MCF 10A (cell line): Measurements from ENCODE around the gene EPHB1. TPM values are rescaled to one million over a fixed set of nuclear protein-coding genes. Genes with fewer than 3 reads are reported as not detected.

Experiments
- BruUV-seq: library from RNA; stranded (reverse); fragments of 400-500 nt; replicated peaks from 2 replicates; lab custom pipeline; 2021; lab: Mats Ljungman, UMichigan
- CTCF ChIA-PET: fragments of 300-600 bp; sonication (Branson Sonifier 250); formaldehyde crosslinking; extraction: SDS; loops from one replicate; lab custom pipeline; 2021; ENCODE audit warnings: antibody characterized with exemption, inconsistent platforms; lab: Yijun Ruan, JAX
- POLR2A ChIA-PET: fragments of 300-600, 350-650 bp; sonication (Branson Sonifier 250); formaldehyde crosslinking; extraction: SDS; loops from one replicate; lab custom pipeline; 2020; ENCODE audit warnings: antibody characterized with exemption, inconsistent platforms; lab: Yijun Ruan, JAX
- DNase-seq: peaks from one replicate; pipeline ENCODE4 v3.0.0-alpha.2; 2018; ENCODE audit not compliant: unreplicated experiment
- H3K27ac Mint-ChIP-seq: one replicate; pipeline ENCODE4 v1.8.0; 2022; ENCODE audit warnings: mild to moderate bottlenecking, low read depth, mixed read lengths; ENCODE audit not compliant: unreplicated experiment
- H3K27me3 Mint-ChIP-seq: one replicate; pipeline ENCODE4 v1.8.0; 2022; ENCODE audit warnings: mixed read lengths; ENCODE audit not compliant: insufficient read depth, unreplicated experiment
- H3K36me3 Mint-ChIP-seq: one replicate; pipeline ENCODE4 v1.8.0; 2022; ENCODE audit warnings: mild to moderate bottlenecking, moderate library complexity, mixed read lengths; ENCODE audit not compliant: insufficient read depth, unreplicated experiment
- H3K4me1 Mint-ChIP-seq: one replicate; pipeline ENCODE4 v1.8.0; 2022; ENCODE audit warnings: mixed read lengths; ENCODE audit not compliant: insufficient read depth, unreplicated experiment
- H3K4me3 Mint-ChIP-seq: one replicate; pipeline ENCODE4 v1.8.0; 2022; ENCODE audit warnings: mild to moderate bottlenecking, moderate library complexity, mixed read lengths; ENCODE audit not compliant: unreplicated experiment
- H3K9me3 Mint-ChIP-seq: one replicate; pipeline ENCODE4 v1.8.0; 2022; ENCODE audit warnings: mixed read lengths; ENCODE audit not compliant: unreplicated experiment
- intact Hi-C: fragments of 100-400 bp; cut with micrococcal nuclease; formaldehyde crosslinking; loops from 2 replicates; pipeline ENCODE4 v1.14.1; 2022
- total RNA-seq: library from RNA; stranded (reverse); gene quantifications from 2 replicates; pipeline ENCODE4 v1.2.3, GENCODE V29; 2022
- TF ChIP-seq, protein P1 (sequence below): fragments of 200-600 bp; IDR thresholded peaks from one replicate; pipeline ENCODE4 v1.8.0; 2022; ENCODE audit warnings: antibody characterized with exemption, mild to moderate bottlenecking; ENCODE audit not compliant: unreplicated experiment

Gene EPHB1
- total RNA-seq, 1 experiment from 2014 or later, result not detected

DNA sequence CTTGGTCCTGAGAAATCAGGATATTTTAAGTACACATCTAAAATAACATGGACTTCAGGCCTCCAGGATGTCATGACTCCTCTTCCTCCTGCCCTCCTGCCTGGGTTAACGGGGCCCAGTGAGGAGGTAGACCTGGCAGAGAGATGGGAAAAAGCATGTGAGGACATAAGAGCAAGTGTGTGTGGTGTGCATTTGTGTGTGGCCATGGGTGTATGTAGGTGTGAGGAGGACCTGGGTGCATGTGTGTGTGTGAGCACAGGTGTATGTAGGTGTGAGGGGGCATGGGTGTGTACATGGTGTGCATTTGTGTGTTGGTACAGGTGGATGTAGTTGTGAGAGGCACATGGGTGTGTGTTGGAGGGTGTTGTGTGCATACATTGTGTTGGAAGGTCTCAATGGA lies 105.4 kb downstream of the EPHB1 start:
- CTCF ChIA-PET, result no interaction called here
- POLR2A ChIA-PET, result no interaction called here
- no TSS peak for BruUV-seq
- Mint-ChIP-seq H3K4me1 (no peaks in the 10 kb centered on the region), H3K36me3 (no peaks in the 10 kb centered on the region), H3K9me3 (peaks cover 19% of the 10 kb centered on the region), H3K4me3 (no peak overlapping the region), H3K27ac (no peak overlapping the region), H3K27me3 (no peaks in the 10 kb centered on the region)
- intact Hi-C loops, result no loop called here
- TF ChIP-seq, protein P1, sequence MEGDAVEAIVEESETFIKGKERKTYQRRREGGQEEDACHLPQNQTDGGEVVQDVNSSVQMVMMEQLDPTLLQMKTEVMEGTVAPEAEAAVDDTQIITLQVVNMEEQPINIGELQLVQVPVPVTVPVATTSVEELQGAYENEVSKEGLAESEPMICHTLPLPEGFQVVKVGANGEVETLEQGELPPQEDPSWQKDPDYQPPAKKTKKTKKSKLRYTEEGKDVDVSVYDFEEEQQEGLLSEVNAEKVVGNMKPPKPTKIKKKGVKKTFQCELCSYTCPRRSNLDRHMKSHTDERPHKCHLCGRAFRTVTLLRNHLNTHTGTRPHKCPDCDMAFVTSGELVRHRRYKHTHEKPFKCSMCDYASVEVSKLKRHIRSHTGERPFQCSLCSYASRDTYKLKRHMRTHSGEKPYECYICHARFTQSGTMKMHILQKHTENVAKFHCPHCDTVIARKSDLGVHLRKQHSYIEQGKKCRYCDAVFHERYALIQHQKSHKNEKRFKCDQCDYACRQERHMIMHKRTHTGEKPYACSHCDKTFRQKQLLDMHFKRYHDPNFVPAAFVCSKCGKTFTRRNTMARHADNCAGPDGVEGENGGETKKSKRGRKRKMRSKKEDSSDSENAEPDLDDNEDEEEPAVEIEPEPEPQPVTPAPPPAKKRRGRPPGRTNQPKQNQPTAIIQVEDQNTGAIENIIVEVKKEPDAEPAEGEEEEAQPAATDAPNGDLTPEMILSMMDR, result no peak
- no peak for DNase-seq

- POLR2A ChIA-PET, result no interaction called here
- Mint-ChIP-seq H3K27me3 (no peaks in the 10 kb centered on the region), H3K36me3 (no peaks in the 10 kb centered on the region), H3K27ac (no peak overlapping the region), H3K9me3 (peaks cover 19% of the 10 kb centered on the region), H3K4me3 (no peak overlapping the region), H3K4me1 (no peaks in the 10 kb centered on the region)
- CTCF ChIA-PET, result interaction anchor here (0.6 kb wide), 1 partner anchor 68 kb away, joined by 3 read pairs; no protein-coding TSS in a partner anchor
- DNase-seq, result no peak
- intact Hi-C loops, result no loop called here
- TF ChIP-seq, protein P1, result no peak
- BruUV-seq, result no TSS peak
Observed at GRCh38 chr3:134901461-134901860, 106.4 kb downstream of the EPHB1 start.

- no peaks in the 10 kb centered on the region for H3K27me3 Mint-ChIP-seq
- CTCF ChIA-PET, result no interaction called here
- no peak overlapping the region for H3K27ac Mint-ChIP-seq
- no peaks in the 10 kb centered on the region for H3K4me1 Mint-ChIP-seq
- TF ChIP-seq, protein P1, result no peak
- peaks cover 31% of the 10 kb centered on the region for H3K9me3 Mint-ChIP-seq
- no peaks in the 10 kb centered on the region for H3K36me3 Mint-ChIP-seq
- no TSS peak for BruUV-seq
- intact Hi-C loops, result no loop called here
- POLR2A ChIA-PET, result no interaction called here
- no peak overlapping the region for H3K4me3 Mint-ChIP-seq
- DNase-seq, result no peak
Observed at GRCh38 chr3:134903837-134904236, 108.8 kb downstream of the EPHB1 start.

- Mint-ChIP-seq H3K9me3 (peaks cover 31% of the 10 kb centered on the region), H3K36me3 (no peaks in the 10 kb centered on the region), H3K4me3 (no peak overlapping the region), H3K27ac (no peak overlapping the region), H3K4me1 (no peaks in the 10 kb centered on the region), H3K27me3 (no peaks in the 10 kb centered on the region)
- CTCF ChIA-PET, result no interaction called here
- TF ChIP-seq, protein P1, result no peak
- no peak for DNase-seq
- intact Hi-C loops, result no loop called here
- BruUV-seq, result no TSS peak
- POLR2A ChIA-PET, result no interaction called here
Observed at GRCh38 chr3:134904241-134904771, 109.2 kb downstream of the EPHB1 start.
